ENCODE measurements around the gene DPH5.

Gene DPH5

DNA sequence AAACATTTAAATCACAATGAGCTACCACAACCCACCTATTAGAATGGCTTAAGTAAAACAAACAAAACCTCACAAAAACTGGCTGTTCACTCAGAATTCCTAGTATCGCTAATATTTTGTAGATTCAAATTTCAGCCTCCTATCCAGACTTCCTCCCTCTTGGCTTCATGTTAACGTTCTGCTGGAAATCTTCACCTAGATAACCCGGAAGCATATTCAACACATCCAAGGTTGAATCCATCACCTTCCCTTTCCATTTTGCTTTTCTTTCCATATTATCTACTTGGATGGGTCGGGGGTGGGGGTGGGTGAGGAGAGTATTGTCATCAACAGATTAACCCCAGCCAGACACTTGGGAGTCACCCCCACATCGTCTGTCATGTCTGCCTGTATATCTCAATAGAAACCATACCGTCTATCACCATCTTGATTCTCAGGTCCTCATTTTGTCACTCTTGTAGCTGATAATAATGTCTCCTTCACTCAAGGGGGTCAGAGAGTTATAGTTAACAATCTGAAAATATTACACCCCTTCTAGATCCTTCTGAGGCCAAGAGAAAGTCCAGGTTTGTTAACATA, 1.7 kb upstream of the DPH5 start:
- POLR2A ChIA-PET, result no interaction called here
- no peak overlapping the region for H3K4me3 ChIP-seq (ENCODE audit: low read depth, low read length)
- no peak for DNase-seq (ENCODE audit: low read depth, low spot score)
- CTCF ChIA-PET, result interaction anchor here (1.1 to 1.7 kb wide), 3 partner anchors 10 to 261 kb away, joined by 4 to 7 read pairs (median 5); no protein-coding TSS in a partner anchor
- TF ChIP-seq CTCF (IDR thresholded peaks at IDR 0.05; ENCODE audit: insufficient read depth, low read length, missing control alignments), result no peak

DNA sequence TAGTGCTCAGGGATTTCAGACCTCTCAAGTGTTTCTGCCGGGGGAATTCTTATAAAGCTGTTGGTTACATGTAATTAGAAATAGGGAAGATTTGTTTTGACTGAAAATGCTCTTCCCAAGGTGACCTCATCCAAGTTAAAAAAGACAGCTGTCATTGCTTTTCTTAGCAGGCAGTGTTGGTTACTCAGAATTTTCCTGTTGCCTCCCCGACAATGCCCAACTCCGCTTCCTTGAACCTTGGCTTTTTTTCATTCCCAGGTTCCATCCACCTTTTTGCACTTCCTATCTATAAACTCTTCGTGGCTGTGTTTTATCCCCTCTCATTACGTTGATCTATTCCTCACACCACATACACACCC, 825 bp upstream of the DPH5 start:
- CTCF ChIA-PET, result interaction anchor here (1.7 to 3.0 kb wide), 2 partner anchors 213 to 262 kb away, joined by 5 to 18 read pairs; no protein-coding TSS in a partner anchor
- no peak for TF ChIP-seq CTCF (IDR thresholded peaks at IDR 0.05; ENCODE audit: insufficient read depth, low read length, missing control alignments)
- POLR2A ChIA-PET, result no interaction called here
- no peak for DNase-seq (ENCODE audit: low read depth, low spot score)
- H3K4me3 ChIP-seq (ENCODE audit: low read depth, low read length), result peak overlapping the region; percentile 79

DNA sequence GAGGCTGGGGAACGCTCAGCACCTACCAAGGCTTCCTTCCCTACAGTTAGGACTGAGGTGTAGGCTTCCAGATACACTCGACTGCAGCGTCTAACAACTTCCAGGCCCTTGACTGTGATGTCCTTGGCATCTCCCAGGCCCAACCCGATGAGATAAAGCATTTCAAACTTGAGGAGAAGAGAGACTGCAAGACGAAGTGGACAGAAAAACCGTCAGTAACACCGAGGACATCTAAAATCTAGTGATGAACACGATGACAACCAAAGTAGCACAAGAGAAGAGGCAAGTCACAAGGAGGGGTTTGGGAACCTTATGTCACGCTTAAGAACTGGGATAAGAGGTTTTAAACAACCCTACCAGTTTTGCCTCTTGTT, 314 bp downstream of the DPH5 start:
- no peak for TF ChIP-seq CTCF (IDR thresholded peaks at IDR 0.05; ENCODE audit: insufficient read depth, low read length, missing control alignments)
- CTCF ChIA-PET, result interaction anchor here (1.5 to 3.0 kb wide), 2 partner anchors 214 to 263 kb away, joined by 8 to 18 read pairs; no protein-coding TSS in a partner anchor
- POLR2A ChIA-PET, result no interaction called here
- no peak for DNase-seq (ENCODE audit: low read depth, low spot score)
- peak overlapping the region; percentile 79 for H3K4me3 ChIP-seq (ENCODE audit: low read depth, low read length)

DNA sequence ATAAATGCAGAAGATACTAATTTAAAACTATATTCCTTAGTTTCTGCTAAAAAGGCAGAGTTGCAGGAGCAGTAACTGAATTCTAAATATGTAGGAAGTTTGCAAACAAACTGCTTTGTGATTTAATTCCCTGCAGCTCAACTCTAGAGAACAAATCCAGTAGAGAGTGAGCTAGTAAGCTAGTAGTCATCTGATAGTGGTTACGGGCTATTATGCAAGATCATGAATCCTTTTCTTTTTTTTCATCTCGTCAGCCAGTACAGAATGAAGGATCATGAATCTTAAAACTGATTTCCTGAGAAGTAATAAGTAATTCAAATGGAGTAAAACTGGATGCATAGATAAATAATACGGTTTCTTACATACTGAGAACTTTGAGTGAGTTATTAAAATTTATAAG, 3.3 kb downstream of the DPH5 start:
- no peak overlapping the region for H3K4me3 ChIP-seq (ENCODE audit: low read depth, low read length)
- DNase-seq (ENCODE audit: low read depth, low spot score), result no peak
- CTCF ChIA-PET, result interaction anchor here (2.4 kb wide), 1 partner anchor 266 kb away, joined by 14 read pairs; no protein-coding TSS in a partner anchor
- TF ChIP-seq CTCF (IDR thresholded peaks at IDR 0.05; ENCODE audit: insufficient read depth, low read length, missing control alignments), result no peak
- POLR2A ChIA-PET, result no interaction called here

DNA sequence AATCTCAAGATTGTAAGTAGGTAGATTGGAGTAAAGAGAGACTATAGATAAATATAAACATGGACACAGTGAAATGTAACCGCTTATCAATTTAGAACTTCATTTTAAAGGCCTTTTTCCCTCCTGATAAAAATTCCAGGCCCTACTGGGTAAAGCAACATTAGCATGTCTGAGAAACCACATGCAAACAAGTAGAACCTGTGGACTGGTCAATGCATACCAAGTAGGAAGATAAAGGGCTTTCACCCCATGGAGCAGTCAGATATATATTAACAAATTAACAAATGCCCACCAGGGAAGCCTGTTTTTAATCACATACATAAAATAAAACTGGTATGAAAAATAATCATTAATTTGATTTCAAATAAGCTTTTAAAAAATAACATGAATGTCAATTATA, 8.1 kb downstream of the DPH5 start:
- no peak for TF ChIP-seq CTCF (IDR thresholded peaks at IDR 0.05; ENCODE audit: insufficient read depth, low read length, missing control alignments)
- ChIA-PET CTCF (no interaction called here), POLR2A (no interaction called here)
- no peak for DNase-seq (ENCODE audit: low read depth, low spot score)
- no peak overlapping the region for H3K4me3 ChIP-seq (ENCODE audit: low read depth, low read length)

- POLR2A ChIA-PET, result no interaction called here
- no peak for TF ChIP-seq CTCF (IDR thresholded peaks at IDR 0.05; ENCODE audit: insufficient read depth, low read length, missing control alignments)
- no peak for DNase-seq (ENCODE audit: low read depth, low spot score)
- CTCF ChIA-PET, result interaction anchor here (1.6 kb wide), 1 partner anchor 275 kb away, joined by 7 read pairs; no protein-coding TSS in a partner anchor
- H3K4me3 ChIP-seq (ENCODE audit: low read depth, low read length), result no peak overlapping the region
Observed at GRCh38 chr1:101013776-101014175, 11.8 kb downstream of the DPH5 start.
